K562 (cell line): ENCODE measurements around the gene SPG21. TPM values are rescaled to one million over a fixed set of nuclear protein-coding genes. Genes with fewer than 3 reads are reported as not detected.

Source experiments
- BACH1 ChIP-seq: fragments of 200-800 bp; sonication (Bioruptor generic); IDR thresholded peaks from 2 replicates; pipeline ENCODE4 v1.6.1; 2016; ENCODE audit warnings: missing genetic modification characterization, missing compliant biosample characterization
- CBX3 ChIP-seq, 2 experiments: IDR thresholded peaks; 1 replicate in 1 of 2; 2 replicates in 1 of 2; pipeline ENCODE4 v1.6.1; 2012; ENCODE audit warnings: inconsistent platforms in 2 of 2, low read length in 2 of 2, borderline replicate concordance in 1 of 2, control low read depth in 1 of 2
- ELF1 ChIP-seq: fragments of 200-800 bp; sonication (Bioruptor generic); IDR thresholded peaks from 2 replicates; pipeline ENCODE4 v1.6.1; 2016; ENCODE audit warnings: missing genetic modification characterization, missing compliant biosample characterization
- EWSR1 ChIP-seq: fragments of 450-650 bp; IDR thresholded peaks from 2 replicates; pipeline ENCODE4 v1.6.1; 2018; ENCODE audit warnings: borderline replicate concordance, mild to moderate bottlenecking, low read depth, moderate library complexity; ENCODE audit not compliant: partially characterized antibody
- FOXA3 ChIP-seq, 2 experiments: fragments of 450-650 bp in 1 of 2; sonication (generic) in 1 of 2; formaldehyde crosslinking; IDR thresholded peaks in 1 of 2; conservative IDR thresholded peaks in 1 of 2; 2 replicates each; pipeline versions ENCODE4 v1.4.0 to v1.8.0; 2020 to 2022; ENCODE audit warnings: mild to moderate bottlenecking in 2 of 2, missing genetic modification reagents in 1 of 2
- FOXP1 ChIP-seq: sonication (generic); formaldehyde crosslinking; IDR thresholded peaks from 2 replicates; pipeline ENCODE4 v1.8.0; 2022; ENCODE audit warnings: mild to moderate bottlenecking, missing genetic modification reagents
- GABPA ChIP-seq: fragments of 200-800 bp; sonication (Bioruptor generic); conservative IDR thresholded peaks from 2 replicates; pipeline ENCODE4 v1.6.1; 2016; ENCODE audit warnings: low read depth, missing genetic modification characterization, missing compliant biosample characterization
- HLTF ChIP-seq: fragments of 450-650 bp; IDR thresholded peaks from 2 replicates; pipeline ENCODE4 v1.6.1; 2016
- KLF10 ChIP-seq: fragments of 250-450 bp; sonication (Bioruptor Pico); IDR thresholded peaks from 2 replicates; pipeline ENCODE4 v1.6.1; 2021; ENCODE audit warnings: matching md5 sums
- L3MBTL2 ChIP-seq: fragments of 450-650 bp; IDR thresholded peaks from 2 replicates; pipeline ENCODE4 v1.6.1; 2016; ENCODE audit warnings: mild to moderate bottlenecking, moderate library complexity
- MXD1 ChIP-seq: fragments of 250-450 bp; sonication (Bioruptor Pico); IDR thresholded peaks from 2 replicates; pipeline ENCODE4 v1.8.0; 2021; ENCODE audit warnings: borderline replicate concordance, mild to moderate bottlenecking, moderate library complexity; ENCODE audit not compliant: poor library complexity, severe bottlenecking
- MYBL2 ChIP-seq, 2 experiments: fragments of 450-650 bp in 1 of 2; sonication (generic) in 1 of 2; formaldehyde crosslinking in 1 of 2; IDR thresholded peaks; 2 replicates each; pipeline versions ENCODE4 v1.6.1 to v1.8.1; 2017 to 2022; ENCODE audit warnings: borderline replicate concordance in 1 of 2, inconsistent platforms in 1 of 2, low read depth in 1 of 2, mild to moderate bottlenecking in 1 of 2, missing genetic modification reagents in 1 of 2, moderate library complexity in 1 of 2
- NR3C1 ChIP-seq: sonication (generic); formaldehyde crosslinking; IDR thresholded peaks from 2 replicates; pipeline ENCODE4 v1.8.1; 2022; ENCODE audit warnings: missing genetic modification reagents
- PTTG1 ChIP-seq: fragments of 450-650 bp; IDR thresholded peaks from 2 replicates; pipeline ENCODE4 v1.6.1; 2016; ENCODE audit warnings: low read depth, mild to moderate bottlenecking, missing genetic modification characterization, missing compliant biosample characterization
- RFX5 ChIP-seq: IDR thresholded peaks from 2 replicates; pipeline ENCODE4 v1.6.1; 2011; ENCODE audit warnings: low read depth, mild to moderate bottlenecking, improper control_type of control experiment, low read length
- RHOXF2B ChIP-seq: fragments of 250-450 bp; sonication (Bioruptor Pico); conservative IDR thresholded peaks from 2 replicates; pipeline ENCODE4 v1.5.1; 2021
- SMAD1 ChIP-seq: fragments of 150-350 bp; IDR thresholded peaks from 2 replicates; pipeline ENCODE4 v1.6.1; 2014; ENCODE audit warnings: low read length, low read depth; ENCODE audit not compliant: partially characterized antibody
- TRIM24 ChIP-seq, 2 experiments: fragments of 450-650 bp; IDR thresholded peaks; 2 replicates each; pipeline ENCODE4 v1.6.1; 2016
- ZBTB8A ChIP-seq: fragments of 450-650 bp; IDR thresholded peaks from 2 replicates; pipeline ENCODE4 v1.6.1; 2018; ENCODE audit warnings: mild to moderate bottlenecking, moderate library complexity; ENCODE audit not compliant: partially characterized antibody
- ZKSCAN3 ChIP-seq: fragments of 250-450 bp; sonication (Bioruptor Pico); IDR thresholded peaks from 2 replicates; pipeline ENCODE4 v1.4.0; 2020
- ZNF121 ChIP-seq: sonication (generic); formaldehyde crosslinking; conservative IDR thresholded peaks from 2 replicates; pipeline ENCODE4 v1.8.0; 2022; ENCODE audit warnings: missing genetic modification reagents
- ZNF23 ChIP-seq: fragments of 250-450 bp; sonication (Bioruptor Pico); IDR thresholded peaks from 2 replicates; pipeline ENCODE4 v1.4.0; 2020; ENCODE audit warnings: mild to moderate bottlenecking
- polyA plus RNA-seq, 8 experiments: library from polyadenylated mRNA; depleted of rRNA in 4 of 8; stranded (reverse) in 5 of 8; unstranded in 3 of 8; fragments of >200 nt; fragmentation: Nextera tagmentation in 2 of 8; fragmentation: Illumina TruSeq in 1 of 8; extraction: Ambion mirVana in 2 of 8; extraction: Trizol in 1 of 8; gene quantifications; 2 replicates each; pipeline versions ENCODE4 v1.2.1 to v1.2.3, GENCODE V29; 2011 to 2014; ENCODE audit warnings: inconsistent platforms in 1 of 8, missing spikeins in 1 of 8
- total RNA-seq, 7 experiments: library from RNA; depleted of rRNA in 6 of 7; stranded (reverse); fragments of >200 nt in 6 of 7; fragmentation: Illumina TruSeq in 2 of 7; extraction: Trizol in 2 of 7; gene quantifications; 2 replicates each; pipeline versions ENCODE4 v1.2.1 to v1.2.3, GENCODE V29; 2011 to 2021; ENCODE audit warnings: low replicate concordance in 1 of 7
- TF ChIP-seq, protein P1 (sequence below): sonication (generic); formaldehyde crosslinking; IDR thresholded peaks from 2 replicates; pipeline ENCODE4 v1.8.1; 2023; ENCODE audit warnings: mild to moderate bottlenecking, missing genetic modification reagents
- TF ChIP-seq, protein P2 (sequence below), 2 experiments: fragments of 450-650 bp in 1 of 2; IDR thresholded peaks; 2 replicates each; pipeline ENCODE4 v1.6.1; 2011 to 2017; ENCODE audit warnings: low read depth in 2 of 2, antibody characterized with exemption in 1 of 2, borderline replicate concordance in 1 of 2, low read length in 1 of 2, mild to moderate bottlenecking in 1 of 2, mixed read lengths in 1 of 2; ENCODE audit not compliant: control insufficient read depth in 1 of 2

SPG21 gene
- total and polyA plus RNA-seq, 9 of the 15 experiments (the other 6 are each of a cell fraction or from before 2014, with no cell fraction given) = 22.8 to 98.8 (median 65.1) TPM

GRCh38 chr15:65028921-65029735, 39.4 kb upstream of the SPG21 start, which contains the start of gene MTFMT (continued):
- TF ChIP-seq ZBTB8A (no peak), L3MBTL2 (peak; percentile 74), HLTF (no peak), KLF10 (CRISPR knock-in tag) (no peak), ZNF121 (CRISPR knock-in tag) (no peak), PTTG1 (no peak), CBX3 (IDR thresholded peaks at IDR 0.05; ENCODE audit: borderline replicate concordance in 1 of 2, low read length in 2 of 2) (no peak), MYBL2 (IDR thresholded peaks at IDR 0.05; ENCODE audit: low read depth) (no peak), MYBL2 (CRISPR knock-in tag; IDR thresholded peaks at IDR 0.05; ENCODE audit: borderline replicate concordance) (no peak), ZNF23 (CRISPR knock-in tag) (no peak), RFX5 (no peak), GABPA (tag) (no peak), BACH1 (tag) (no peak), FOXP1 (CRISPR knock-in tag) (0 out of 2 replicates have a peak, but pooled peaks have one; percentile 54), MXD1 (no peak), FOXA3 (CRISPR knock-in tag; conservative IDR thresholded peaks at IDR 0.05 in 1 of 2, IDR thresholded peaks at IDR 0.05 in 1 of 2) (no peak), RHOXF2B (CRISPR knock-in tag) (no peak), TRIM24 (IDR thresholded peaks at IDR 0.05) (no peak), ZKSCAN3 (no peak), EWSR1 (no peak), ELF1 (tag) (no peak), NR3C1 (CRISPR knock-in tag) (no peak), SMAD1 (no peak)
- TF ChIP-seq, protein P1, sequence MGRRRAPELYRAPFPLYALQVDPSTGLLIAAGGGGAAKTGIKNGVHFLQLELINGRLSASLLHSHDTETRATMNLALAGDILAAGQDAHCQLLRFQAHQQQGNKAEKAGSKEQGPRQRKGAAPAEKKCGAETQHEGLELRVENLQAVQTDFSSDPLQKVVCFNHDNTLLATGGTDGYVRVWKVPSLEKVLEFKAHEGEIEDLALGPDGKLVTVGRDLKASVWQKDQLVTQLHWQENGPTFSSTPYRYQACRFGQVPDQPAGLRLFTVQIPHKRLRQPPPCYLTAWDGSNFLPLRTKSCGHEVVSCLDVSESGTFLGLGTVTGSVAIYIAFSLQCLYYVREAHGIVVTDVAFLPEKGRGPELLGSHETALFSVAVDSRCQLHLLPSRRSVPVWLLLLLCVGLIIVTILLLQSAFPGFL = no peak
- TF ChIP-seq, protein P2, sequence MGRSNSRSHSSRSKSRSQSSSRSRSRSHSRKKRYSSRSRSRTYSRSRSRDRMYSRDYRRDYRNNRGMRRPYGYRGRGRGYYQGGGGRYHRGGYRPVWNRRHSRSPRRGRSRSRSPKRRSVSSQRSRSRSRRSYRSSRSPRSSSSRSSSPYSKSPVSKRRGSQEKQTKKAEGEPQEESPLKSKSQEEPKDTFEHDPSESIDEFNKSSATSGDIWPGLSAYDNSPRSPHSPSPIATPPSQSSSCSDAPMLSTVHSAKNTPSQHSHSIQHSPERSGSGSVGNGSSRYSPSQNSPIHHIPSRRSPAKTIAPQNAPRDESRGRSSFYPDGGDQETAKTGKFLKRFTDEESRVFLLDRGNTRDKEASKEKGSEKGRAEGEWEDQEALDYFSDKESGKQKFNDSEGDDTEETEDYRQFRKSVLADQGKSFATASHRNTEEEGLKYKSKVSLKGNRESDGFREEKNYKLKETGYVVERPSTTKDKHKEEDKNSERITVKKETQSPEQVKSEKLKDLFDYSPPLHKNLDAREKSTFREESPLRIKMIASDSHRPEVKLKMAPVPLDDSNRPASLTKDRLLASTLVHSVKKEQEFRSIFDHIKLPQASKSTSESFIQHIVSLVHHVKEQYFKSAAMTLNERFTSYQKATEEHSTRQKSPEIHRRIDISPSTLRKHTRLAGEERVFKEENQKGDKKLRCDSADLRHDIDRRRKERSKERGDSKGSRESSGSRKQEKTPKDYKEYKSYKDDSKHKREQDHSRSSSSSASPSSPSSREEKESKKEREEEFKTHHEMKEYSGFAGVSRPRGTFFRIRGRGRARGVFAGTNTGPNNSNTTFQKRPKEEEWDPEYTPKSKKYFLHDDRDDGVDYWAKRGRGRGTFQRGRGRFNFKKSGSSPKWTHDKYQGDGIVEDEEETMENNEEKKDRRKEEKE (IDR thresholded peaks at IDR 0.05; ENCODE audit: borderline replicate concordance in 1 of 2, control insufficient read depth in 1 of 2, low read depth in 2 of 2, low read length in 1 of 2) = no peak
